ENCODE data around the gene IL11RA.
"Not testable (repeated sequence)": the region's sequence is repeated elsewhere in the genome, so short reads cannot be mapped to it uniquely, and the experiment has no call there.

The IL11RA gene

DNA sequence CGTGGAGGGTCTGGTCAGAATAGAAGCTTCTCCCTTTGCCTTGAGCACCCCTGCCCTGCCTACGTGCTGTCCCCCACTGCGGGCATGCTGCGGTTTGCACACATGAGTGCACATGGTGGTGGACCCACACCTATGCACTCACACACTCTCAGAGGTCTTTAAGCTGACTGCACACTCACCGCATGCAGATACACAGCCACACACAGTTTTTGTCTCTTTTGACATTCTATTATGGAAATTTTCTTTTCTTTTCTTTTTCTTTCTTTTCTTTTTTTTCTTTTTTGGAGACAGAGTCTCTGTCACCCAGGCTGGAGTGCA is 22.5 kb upstream of the IL11RA start:
- DNase-seq (ENCODE audit: low read depth): no peak

DNA sequence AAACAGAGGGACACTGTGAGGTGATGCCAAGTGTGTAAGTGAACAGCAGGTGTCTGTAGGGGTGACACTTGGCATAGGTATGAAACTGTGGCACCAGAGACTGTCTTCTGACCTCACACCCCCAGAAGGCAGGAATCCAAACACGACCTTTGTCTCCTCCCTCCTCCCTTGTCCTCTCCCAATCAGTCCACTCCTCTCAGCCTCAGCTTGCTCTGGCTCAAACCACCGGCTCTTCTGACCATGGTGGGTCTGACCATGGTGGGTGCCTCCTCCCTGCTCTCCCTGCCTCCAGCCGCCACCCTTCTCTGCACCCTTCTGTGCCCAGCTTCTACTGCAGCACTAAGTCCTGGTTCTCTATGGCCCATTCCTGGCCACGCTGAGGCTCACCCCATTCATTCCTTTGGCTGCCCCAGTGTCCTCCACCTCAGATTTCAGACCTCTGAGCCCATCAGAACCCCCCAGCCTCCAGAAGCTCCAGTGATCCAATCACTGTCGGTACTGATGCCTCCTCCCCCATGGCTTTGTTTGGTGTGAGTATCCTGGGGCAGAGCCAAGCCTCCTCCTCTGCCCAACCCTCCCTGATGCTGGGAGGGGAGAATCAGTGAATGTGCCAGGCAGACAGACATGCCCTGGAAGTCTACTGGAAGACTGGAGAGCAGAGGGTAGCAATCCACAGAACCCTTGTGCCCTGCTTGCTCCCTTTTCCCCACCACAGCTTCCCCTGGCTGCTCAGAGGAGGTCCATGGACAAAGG is 21.4 kb upstream of the IL11RA start:
- no peak for DNase-seq (ENCODE audit: low read depth)

DNA sequence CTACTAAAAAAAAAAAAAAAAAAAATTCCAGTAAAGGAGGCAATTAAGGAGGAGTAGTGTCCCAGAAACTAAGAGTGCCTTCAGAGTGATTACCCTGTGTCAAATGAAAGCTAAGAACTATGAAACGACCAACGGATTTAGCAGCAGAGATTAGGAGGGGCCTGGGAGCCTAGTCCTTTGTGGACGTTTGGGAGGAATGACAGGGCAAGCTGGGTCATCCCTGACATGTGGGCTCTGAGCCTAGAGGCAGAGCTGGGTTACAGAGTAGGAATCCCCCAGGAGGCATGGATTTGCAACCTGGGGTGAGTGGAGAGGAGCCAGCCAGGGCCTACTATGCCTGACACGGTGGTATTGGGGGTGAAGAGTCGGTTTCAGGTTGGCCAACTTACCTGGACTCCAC is 18.8 kb upstream of the IL11RA start:
- no peak for DNase-seq (ENCODE audit: low read depth)

DNA sequence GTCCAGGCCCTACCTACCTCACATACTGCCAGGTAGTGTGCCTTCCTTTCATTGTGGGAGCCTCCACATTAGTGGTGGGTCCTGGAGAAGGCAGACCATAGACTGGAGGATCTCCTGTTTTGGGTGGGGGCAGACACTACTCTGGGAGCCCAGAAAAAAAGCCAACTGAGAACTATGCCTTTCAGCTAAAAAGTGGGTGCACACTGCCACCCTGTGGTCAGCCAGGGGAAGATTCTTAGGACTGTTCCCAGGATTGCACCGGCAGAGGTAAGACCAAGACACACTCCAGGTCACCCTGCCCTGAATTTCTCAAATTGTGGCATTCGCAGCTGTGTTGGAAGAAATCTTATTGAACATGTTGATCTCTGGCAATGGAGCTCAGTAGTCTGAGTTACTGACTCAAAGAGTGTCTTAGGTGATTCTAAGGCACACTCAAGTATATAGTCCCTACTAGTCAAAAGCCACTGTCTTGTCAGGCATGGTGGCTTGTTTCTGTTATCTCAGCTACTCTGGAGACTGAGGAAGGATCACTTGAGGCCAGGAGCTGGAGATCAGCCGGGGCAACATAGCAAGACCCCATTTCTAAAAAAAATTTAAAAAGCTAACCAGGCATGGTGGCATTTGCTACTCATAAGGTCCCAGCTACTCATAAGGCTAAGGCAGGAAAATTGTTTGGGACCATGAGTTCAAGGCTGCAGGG is 18.0 kb upstream of the IL11RA start:
- DNase-seq (ENCODE audit: low read depth): peak; percentile 49

DNA sequence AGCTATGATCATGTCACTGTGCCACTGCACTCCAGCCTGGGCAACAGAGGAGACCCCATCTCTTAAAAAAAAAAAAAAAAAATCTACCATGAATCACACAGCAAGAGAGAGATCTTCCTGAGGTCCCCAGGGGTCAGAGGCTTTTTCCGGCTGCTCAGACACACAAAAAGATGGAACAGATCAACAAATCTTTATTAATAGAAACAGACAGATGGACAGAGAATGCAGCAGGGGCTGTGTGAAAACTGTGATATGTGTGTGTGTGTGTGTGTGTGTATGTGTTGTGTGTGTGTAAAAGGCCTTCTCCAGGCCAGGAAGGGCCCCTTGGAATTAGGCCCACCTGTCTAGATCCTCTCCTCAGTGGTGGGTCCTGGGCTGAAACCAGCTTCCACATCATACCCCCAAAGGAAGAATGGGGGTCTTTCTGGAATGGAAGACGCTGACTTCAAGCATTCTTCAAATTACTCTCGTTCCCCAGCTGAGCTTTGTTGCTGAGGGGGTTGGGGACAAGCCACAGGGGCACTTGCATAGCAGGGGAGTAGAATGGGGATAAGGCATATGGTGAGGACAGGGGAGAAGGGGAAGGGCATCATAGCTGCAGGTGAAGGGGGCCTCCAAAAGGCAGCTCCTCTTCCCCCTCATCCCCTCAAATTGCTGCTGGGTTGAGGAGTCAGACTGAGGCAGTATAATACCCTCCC is 17.3 kb upstream of the IL11RA start:
- no peak for DNase-seq (ENCODE audit: low read depth)

DNA sequence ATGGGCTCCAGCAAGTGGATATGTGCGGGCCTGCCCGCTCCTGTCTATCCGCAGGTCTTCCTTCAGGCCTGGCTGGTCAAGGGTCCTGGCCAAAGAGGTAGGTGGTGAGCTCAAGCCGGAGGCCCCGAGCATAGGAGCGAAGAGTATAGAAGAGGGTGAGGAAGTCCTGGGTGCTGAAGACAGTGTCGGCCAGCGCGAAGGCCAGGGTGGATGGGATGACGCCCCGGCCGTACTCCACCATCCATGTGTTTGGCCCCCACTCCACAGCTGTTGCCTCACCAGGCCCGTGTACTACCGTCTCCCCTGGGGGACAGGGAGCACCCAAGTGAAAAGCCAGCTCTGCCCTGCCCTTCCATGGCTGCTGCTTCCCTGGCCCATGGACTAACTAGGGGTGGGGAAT is 16.4 kb upstream of the IL11RA start:
- DNase-seq (ENCODE audit: low read depth): no peak

DNA sequence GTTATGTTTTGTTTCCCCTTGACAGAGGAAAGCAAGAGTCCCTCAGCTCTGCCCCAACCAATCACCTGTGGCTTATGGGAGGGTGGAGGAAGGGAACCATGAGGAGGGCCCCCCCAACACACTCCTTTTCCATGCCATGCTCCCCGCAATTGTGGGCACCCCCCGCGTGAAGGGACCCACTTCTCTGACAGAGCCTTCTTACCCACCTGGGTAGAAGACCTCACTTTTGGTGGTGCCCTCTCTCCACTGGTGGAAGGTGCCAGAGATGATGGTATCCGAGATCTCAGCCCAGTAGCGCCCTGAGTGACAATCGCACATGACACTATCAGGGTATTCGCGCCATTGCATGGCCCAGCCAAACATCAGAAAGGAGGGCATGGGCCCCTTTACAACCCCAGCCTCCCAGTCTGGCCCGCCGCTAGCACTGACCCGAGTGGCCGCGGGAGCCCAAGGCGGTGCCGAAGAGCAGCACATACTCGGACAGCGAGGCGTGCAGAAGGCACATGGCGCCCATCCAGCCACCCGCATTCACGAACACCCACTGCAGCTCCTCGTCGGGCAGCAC is 15.1 kb upstream of the IL11RA start:
- no peak for DNase-seq (ENCODE audit: low read depth)

DNA sequence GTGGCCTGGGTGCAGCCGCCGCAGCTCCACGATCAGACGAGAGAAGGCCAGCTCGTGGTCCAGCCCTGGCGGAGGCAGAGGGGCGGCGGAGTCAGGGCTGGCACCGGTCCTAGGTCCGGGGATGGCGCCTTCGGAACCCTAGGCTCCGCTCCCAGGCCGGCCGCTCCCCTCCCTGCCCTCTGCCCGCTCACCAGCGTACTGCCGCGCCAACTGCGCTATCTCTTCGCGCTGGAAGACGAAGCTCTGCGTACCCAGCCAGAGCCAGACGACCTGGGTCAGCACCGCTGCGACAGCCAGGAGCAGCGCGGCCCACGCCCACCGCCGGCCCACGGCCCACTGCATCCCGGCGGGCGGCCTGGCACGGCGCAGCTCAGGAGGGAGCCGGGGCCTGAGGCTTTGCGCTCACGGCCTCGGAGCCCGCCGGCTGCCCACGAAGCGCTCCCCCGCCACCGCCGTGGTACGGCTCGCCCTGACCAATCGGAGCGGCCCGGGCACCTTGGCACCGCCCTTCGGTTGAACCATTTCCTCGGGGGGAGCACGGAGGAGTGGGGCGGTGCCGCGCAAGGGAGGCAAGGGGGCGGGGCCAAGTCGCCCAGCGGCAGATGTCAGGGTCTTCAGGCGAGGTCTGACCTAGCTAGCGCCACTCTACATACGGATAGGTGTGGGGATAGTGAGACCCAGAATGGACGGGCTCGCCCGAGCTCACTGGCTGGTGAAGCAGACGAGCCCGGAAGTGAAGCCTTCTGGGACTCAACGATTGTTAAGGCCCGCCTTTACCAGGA is 14.4 kb upstream of the IL11RA start, which contains the start of gene SIGMAR1:
Gene SIGMAR1 (minus strand): TSS at position 432 of the 782 bp plus-strand sequence. CDS start 90 bp downstream, at position 342.
- peak; percentile 90 for DNase-seq (ENCODE audit: low read depth)

DNA sequence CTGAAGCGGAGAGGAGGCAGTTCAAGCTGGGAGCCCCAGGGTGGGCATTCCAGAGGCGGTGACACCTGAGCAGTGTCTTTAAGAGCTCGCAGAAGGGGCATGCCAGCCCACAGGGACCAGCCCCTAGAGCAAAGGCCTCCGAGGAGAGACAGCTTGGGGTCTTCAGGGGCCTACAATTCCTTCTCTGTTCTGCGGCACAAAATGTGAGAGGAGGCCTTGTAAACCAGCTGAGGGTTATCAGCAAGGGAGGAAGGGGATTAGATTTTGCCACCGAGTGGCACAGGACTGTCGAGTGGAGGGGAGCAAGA is 13.9 kb upstream of the IL11RA start:
- no peak for DNase-seq (ENCODE audit: low read depth)

DNA sequence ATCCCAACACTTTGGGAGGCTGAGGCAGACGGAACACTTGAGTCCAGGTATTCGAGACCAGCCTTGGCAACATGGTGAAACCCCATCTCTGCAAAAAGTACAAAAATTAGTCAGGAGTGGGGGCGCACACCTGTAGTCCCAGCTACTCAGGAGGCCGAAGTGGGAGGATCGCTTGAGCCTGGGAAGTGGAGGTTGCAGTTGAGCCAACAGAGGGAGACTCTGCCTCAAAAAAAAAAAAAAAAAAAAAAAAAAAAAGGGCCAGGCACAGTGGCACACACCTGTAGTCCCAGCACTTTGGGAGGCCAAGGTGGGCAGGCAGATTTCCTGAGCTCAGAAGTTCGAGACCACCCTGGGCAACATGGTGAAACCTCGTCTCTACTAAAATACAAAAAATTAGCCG is 12.7 kb upstream of the IL11RA start:
- DNase-seq (ENCODE audit: low read depth): not testable (repeated sequence)

DNA sequence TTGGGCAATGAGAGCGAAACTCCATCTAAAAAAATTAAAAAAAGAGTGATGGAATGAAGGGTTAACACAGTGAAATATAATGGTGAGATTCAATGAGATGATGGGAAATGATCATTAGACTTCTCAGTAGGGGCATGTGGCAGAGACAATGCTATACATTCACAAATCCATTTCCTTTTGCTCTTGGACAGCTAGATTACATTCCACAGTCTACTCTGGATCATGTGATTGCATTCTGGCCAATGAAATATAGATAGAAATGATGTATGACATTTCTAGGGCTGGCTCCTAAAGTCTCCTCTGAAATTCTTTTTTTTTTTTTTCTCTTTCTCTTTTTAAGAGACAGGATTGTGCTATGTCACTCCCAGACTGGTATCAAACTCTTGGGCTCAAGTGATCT is 9.3 kb upstream of the IL11RA start:
- no peak for DNase-seq (ENCODE audit: low read depth)

DNA sequence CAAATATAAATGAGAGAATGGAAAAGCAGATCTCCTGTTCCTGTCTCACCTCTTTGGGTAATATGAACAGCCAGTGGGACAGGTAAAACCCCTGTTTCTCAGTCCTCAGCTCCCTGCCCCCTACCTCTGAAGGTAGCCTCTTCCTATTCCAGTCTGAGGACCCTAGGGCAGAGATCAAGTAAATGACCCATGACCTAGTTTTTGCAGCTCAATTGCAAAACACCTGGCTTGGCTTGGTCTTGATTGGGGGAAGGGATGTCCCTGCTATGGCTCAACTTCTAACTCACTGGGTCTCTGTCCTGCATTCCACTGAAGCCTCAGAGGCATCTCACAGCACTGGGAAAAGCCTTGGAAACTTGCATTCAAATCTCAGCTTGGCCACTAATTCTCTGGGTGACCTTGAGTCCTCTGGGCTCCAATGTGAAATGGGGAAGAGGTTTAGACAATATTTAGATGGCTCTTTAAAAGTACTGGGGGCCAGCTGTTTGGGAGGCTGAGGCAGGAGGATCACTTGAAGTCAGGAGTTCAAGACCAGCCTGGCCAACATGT is 7.1 kb upstream of the IL11RA start:
- no peak for DNase-seq (ENCODE audit: low read depth)

DNA sequence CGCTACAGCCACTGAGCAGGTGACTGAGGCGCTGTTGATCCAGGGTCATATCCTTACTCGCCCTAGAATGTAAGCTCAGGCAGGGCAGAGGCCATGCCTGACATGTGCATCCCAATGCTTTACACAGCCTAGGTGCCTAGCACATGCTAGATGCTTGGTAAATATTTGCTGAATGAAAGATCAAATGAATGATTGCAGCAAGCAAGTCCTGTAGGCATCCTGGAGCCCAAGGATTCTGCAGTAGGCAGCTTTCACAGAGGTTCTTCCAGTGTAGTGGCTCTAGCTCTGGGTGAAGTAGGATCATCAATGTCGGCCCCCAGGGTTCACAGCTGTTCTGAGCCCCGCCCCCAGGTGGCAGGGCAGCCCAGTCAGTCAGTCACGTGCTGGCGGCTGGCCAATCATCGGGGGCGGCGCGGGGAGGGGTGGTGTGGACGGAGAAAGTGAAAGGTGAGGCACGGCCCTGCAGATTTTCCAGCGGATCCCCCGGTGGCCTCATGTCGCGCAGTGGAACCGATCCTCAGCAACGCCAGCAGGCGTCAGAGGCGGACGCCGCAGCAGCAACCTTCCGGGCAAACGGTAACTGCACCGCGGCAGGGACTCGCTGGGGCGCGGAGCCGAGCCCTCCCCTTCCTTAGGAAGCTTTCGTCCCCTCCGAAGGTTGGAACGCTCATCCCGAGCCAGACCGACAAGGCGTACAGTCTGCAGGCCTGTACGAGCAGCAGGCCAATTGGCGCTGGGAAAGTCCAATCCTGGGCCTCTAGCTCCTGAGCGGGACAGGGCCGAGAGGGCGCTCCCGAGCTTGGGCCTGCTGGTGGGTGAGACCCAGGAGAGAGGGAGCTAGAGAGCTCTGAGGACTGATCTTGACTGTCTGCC is 5.5 kb upstream of the IL11RA start, which contains the start of gene GALT:
Gene GALT (plus strand): TSS at position 465 of the 873 bp plus-strand sequence. CDS start 30 bp downstream, at position 495.
- peak; percentile 94 for DNase-seq (ENCODE audit: low read depth)

DNA sequence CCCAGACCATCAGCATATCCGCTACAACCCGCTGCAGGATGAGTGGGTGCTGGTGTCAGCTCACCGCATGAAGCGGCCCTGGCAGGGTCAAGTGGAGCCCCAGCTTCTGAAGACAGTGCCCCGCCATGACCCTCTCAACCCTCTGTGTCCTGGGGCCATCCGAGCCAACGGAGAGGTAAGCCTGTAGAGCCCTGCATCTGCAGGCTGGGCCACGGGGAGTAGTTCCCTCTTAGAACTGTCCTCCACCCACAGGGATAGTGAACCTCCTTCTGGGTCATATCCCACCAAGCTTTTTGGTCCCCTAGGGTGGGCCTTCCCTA is 4.9 kb upstream of the IL11RA start:
- DNase-seq (ENCODE audit: low read depth): no peak

DNA sequence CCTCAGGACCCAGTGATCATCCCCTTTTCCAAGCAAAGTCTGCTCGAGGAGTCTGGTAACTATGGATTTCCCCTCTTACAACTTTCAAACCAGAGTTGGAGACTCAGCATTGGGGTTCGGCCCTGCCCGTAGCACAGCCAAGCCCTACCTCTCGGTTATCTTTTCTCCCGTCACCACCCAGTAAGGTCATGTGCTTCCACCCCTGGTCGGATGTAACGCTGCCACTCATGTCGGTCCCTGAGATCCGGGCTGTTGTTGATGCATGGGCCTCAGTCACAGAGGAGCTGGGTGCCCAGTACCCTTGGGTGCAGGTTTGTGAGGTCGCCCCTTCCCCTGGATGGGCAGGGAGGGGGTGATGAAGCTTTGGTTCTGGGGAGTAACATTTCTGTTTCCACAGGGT is 4.3 kb upstream of the IL11RA start:
- no peak for DNase-seq (ENCODE audit: low read depth)

DNA sequence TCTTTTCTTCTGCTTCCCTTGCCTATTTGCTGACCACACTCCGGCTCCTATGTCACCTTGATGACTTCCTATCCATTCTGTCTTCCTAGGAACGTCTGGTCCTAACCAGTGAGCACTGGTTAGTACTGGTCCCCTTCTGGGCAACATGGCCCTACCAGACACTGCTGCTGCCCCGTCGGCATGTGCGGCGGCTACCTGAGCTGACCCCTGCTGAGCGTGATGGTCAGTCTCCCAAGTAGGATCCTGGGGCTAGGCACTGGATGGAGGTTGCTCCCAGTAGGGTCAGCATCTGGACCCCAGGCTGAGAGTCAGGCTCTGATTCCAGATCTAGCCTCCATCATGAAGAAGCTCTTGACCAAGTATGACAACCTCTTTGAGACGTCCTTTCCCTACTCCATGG is 3.3 kb upstream of the IL11RA start:
- no peak for DNase-seq (ENCODE audit: low read depth)

DNA sequence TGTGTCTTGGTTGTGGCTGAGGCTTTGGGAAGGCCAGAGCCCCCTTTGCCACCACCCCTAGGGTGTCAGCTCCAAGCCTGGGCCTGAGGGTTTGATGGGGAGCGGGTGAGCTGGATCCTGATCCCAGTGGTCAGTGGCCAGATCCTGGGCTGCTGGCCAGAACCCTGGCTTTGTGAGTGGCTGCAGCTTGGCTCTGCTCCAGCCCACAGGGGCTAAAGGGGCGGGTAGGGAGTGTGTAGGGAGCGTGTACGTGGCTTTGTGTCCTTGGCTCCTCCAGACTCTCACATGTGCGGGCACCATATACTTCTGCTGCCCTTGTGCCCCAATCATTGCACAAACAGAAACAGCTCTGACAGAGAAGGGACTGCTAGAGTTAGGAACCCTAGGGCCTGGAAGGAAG is 1.2 kb upstream of the IL11RA start:
- DNase-seq (ENCODE audit: low read depth): no peak

DNA sequence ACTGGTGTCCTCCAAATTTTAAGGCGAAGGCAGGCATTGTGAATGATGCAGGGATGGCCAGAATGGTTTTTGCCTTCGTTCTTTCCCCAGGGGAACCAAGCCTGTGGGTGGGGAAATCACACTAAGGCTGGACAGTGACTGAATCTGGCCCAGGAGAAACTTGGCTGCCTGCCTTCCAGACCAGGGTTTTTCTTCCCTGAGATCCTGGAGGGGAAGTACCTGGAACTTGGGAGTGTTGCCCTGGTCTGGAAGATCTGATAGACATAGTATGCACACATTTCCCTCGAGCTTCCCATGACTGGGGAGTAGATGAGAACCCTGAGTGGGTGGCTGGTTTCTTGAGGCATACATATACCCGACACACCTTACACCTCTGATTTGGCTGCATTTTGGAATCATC is 664 bp upstream of the IL11RA start:
- no peak for DNase-seq (ENCODE audit: low read depth)

DNA sequence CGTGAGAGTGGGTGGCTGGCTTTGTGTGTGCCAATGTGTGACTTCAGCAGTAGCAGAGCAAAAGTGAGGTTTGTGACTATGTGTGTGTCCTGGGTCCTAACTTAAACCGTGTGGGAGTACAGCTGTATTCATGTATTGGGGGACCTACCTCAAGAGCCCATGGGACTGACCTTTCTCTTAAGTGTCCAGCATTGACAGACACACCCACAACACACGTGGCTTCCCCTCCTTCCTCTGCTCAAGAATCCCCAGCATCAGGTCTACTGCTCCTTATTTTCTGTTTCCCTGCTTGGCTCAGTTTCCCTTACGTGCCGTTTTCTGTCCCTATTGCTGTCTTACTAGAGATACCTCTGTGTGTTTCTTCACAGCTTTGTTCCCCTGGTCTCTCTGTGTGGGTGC is 616 bp downstream of the IL11RA start:
- DNase-seq (ENCODE audit: low read depth): no peak

DNA sequence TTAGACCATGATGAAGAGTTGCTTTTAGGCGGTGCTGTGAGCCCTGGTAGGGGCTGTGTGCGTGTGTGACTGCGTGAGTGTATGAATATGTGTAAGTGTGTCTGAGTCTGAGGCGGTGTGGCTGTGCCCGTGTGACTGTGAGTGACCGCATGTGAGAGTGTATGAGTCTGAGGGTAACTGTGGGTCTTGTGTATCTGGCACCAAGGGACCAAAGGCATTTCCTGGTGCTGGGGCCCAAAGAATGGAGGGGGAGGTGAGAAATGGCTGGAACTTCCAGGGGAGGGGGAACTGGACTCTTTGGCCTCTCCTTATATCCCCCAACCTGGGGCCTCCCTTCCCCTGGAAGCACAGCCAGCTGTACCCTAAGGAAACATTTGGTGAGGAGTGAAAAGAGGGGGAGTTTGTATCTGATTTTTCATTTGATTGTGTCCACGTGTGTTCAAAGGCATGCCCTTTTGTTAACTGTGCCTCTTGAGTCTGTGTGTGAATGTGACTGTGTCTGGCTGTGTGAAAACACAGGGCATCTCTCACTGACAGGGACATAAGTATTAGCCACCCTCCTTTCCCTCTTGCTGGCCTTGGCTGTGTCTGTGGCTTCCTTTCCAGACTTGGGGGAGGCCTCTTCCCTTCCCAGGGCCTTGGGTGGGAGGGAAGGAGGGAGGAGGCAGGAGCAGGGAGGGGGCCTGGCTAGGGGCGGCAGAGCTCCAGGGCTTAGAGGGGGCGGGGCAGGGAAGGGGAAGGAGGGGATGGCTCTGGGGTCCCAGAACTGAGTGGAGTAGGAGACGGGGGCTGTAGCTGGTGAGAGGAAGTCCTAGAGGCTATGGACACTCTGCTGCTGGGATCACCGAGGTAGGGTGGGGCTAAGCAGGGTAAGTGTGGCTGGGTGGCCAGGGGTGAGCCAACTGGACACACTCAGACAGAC is 1.4 kb downstream of the IL11RA start:
- no peak for DNase-seq (ENCODE audit: low read depth)
